Neuron (in vitro differentiated cells): Measurements from ENCODE around the gene KRTAP1-3.
"Not testable (repeated sequence)": the region's sequence is repeated elsewhere in the genome, so short reads cannot be mapped to it uniquely, and the experiment has no call there.

Source experiments
- H2AFZ ChIP-seq: one replicate; pipeline ENCODE4 v1.6.1; 2013; ENCODE audit warnings: low read depth, mild to moderate bottlenecking, inconsistent platforms, low read length, moderate library complexity
- H3K27me3 ChIP-seq: one replicate; pipeline ENCODE4 v1.6.1; 2013; ENCODE audit warnings: low read length; ENCODE audit not compliant: insufficient read depth
- H3K36me3 ChIP-seq: one replicate; pipeline ENCODE4 v1.6.1; 2013; ENCODE audit warnings: low read length; ENCODE audit not compliant: insufficient read depth
- H3K4me1 ChIP-seq: one replicate; pipeline ENCODE4 v1.6.1; 2013; ENCODE audit warnings: low read length; ENCODE audit not compliant: insufficient read depth
- H3K4me3 ChIP-seq: 2 replicates; pipeline ENCODE4 v1.5.1; 2013; ENCODE audit warnings: mild to moderate bottlenecking, low read length, moderate library complexity
- H3K9me3 ChIP-seq: one replicate; pipeline ENCODE4 v1.6.1; 2013; ENCODE audit warnings: low read length

The KRTAP1-3 gene

DNA sequence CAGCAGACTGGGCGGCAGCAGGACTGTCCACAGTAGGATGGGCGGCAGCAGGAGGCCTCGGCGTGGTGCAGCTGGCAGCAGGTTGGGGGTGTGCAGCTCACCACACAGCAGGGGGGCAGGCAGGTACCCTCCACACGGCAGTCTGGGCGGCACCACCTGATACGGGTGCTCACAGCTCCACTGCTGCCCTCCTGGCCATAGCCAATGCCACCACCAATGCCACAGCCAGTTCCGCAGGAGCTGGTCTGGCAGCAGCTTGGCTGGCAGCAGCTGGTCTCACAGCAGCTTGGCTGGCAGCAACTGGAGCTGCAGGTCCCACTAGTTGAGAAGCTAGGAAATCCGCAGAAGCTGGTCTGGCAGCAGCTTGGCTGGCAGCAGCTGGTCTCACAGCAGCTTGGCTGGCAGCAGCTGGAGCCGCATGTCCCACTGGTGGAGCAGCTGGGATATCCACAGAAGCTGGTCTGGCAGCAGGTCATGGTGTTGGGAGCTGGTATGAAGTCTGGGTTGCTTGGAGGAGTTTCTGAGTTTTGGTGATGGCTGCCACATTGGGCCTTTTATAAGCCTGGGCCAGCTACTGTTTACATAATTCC is at the start of gene KRTAP1-3:
TSS of gene KRTAP1-3 (minus strand) at position 529 of the 590 bp plus-strand sequence. CDS start at position 476, 53 bp downstream.
- not testable (repeated sequence) for H3K4me3 ChIP-seq, H3K27me3 ChIP-seq, H2AFZ ChIP-seq, H3K36me3 ChIP-seq, H3K9me3 ChIP-seq, H3K4me1 ChIP-seq

DNA sequence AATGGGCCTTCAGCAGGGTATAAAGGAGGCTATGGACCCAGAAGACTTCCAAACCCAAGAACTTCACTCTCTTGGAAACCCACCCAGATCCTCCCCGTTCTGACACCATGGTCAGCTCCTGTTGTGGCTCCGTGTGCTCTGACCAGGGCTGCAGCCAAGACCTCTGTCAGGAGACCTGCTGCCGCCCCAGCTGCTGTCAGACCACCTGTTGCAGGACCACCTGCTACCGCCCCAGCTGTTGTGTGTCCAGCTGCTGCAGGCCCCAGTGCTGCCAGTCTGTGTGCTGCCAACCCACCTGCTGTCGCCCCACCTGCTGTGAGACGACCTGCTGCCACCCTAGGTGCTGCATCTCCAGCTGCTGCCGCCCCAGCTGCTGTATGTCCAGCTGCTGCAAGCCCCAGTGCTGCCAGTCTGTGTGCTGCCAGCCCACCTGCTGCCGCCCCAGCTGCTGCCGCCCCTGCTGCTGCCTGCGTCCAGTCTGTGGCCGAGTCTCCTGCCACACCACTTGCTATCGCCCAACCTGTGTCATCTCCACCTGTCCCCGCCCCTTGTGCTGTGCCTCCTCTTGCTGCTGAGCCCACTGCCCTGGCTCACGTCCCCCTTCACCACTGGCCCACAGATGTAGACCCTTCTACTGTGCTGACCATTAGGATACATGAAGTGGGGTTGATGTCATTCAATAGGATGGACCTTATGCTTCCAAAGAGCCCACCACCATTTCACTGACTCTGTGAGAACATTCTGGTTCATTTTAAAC is 49.6 kb upstream of the KRTAP1-3 start, which contains the start of gene KRTAP4-7:
TSS of gene KRTAP4-7 (plus strand) at position 51 of the 757 bp plus-strand sequence. CDS start at position 108, 57 bp downstream.
- not testable (repeated sequence) for H2AFZ ChIP-seq, H3K4me1 ChIP-seq, H3K36me3 ChIP-seq, H3K4me3 ChIP-seq, H3K27me3 ChIP-seq, H3K9me3 ChIP-seq

DNA sequence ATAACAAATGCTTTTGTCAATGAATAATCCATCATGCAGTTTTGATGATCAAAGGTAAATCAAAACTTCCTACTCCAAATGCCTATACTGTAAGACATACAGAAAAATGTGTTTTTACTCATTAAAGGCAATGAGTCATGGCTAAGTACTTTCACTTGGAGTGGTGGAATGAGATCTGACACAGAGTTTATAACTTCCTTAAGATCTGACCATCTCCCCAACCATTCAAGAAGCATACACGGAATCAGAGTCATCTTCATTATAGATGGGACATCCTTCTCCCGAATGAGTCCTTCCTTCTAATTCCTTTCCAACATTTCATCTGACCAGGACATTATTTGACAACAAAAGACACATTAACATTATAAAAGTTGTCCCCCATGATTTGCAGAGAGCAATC is 48.8 kb upstream of the KRTAP1-3 start:
- not testable (repeated sequence) for H2AFZ ChIP-seq, H3K4me1 ChIP-seq, H3K27me3 ChIP-seq, H3K36me3 ChIP-seq, H3K4me3 ChIP-seq, H3K9me3 ChIP-seq

GRCh38 chr17:41082626-41083025 is 48.0 kb upstream of the KRTAP1-3 start:
- H3K27me3 ChIP-seq: no peaks in the 10 kb centered on the region
- no peaks in the 10 kb centered on the region for H3K4me1 ChIP-seq
- no peaks in the 10 kb centered on the region for H3K9me3 ChIP-seq
- H2AFZ ChIP-seq: no peak overlapping the region
- no peaks in the 10 kb centered on the region for H3K36me3 ChIP-seq
- no peak overlapping the region for H3K4me3 ChIP-seq

GRCh38 chr17:41076788-41077187 is 42.1 kb upstream of the KRTAP1-3 start:
- Histone ChIP-seq H3K4me3 (no peak overlapping the region), H3K27me3 (no peaks in the 10 kb centered on the region), H2AFZ (no peak overlapping the region), H3K9me3 (no peaks in the 10 kb centered on the region), H3K36me3 (no peaks in the 10 kb centered on the region), H3K4me1 (no peaks in the 10 kb centered on the region)

- Histone ChIP-seq H2AFZ (no peak overlapping the region), H3K9me3 (no peaks in the 10 kb centered on the region), H3K27me3 (no peaks in the 10 kb centered on the region), H3K4me1 (no peaks in the 10 kb centered on the region), H3K4me3 (no peak overlapping the region), H3K36me3 (no peaks in the 10 kb centered on the region)
These were observed 39.0 kb upstream of the KRTAP1-3 start for GRCh38 chr17:41073676-41074075.

DNA sequence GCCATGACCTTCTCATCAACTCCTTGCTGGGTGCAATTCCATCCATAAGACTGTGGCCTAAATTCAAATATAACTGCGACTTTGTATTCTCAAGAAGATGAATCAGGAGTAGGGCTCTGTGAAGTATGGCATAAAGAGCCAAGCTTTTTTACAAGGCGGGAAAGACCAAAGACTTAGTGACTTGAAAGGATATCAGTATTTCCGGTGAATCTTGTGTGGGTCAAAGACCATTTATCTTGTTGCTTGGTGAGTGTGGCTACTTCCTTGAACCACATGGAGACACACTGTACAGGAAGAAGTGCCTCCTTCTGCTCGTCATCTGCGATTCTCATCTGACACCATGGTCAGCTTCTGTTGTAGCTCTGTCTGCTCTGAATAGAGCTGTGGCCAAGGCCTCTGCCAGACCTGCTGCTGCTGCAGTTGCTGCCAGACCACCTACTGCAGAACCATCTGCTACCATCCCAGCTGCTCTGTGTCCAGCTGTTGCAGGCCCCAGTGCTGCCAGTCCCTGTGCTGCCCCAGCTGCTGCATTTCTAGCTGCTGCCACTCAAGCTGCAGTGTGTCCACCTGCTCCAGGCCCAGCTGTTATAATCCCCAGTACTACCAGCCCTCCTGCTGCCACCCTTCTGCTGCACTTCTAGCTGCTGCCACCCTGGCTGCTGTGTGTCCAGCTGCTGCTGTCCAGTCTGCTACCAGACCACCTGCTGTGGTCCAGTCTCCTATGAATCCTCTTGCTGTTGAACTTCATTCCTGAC is 37.1 kb upstream of the KRTAP1-3 start:
- H3K4me1 ChIP-seq: no peaks in the 10 kb centered on the region
- no peak overlapping the region for H3K4me3 ChIP-seq
- no peaks in the 10 kb centered on the region for H3K9me3 ChIP-seq
- H2AFZ ChIP-seq: no peak overlapping the region
- H3K27me3 ChIP-seq: no peaks in the 10 kb centered on the region
- no peaks in the 10 kb centered on the region for H3K36me3 ChIP-seq

DNA sequence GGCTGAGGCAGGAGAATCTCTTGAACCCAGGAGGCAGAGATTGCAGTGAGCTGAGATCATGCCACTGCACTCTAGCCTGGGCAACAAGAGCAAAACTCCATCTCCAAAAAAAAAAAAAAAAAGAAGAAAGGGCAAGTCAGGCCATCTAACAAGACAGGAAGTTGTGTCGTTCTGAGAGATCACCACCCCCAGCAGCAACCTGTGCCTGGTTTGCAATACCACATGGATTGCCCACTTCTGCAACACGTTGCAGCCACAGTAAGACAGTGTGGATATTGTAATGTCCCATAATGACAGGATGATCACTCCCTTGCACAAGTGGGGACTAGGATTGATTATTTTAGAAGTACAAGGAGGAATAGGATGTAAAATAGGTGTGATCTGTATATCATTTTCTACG is 34.4 kb upstream of the KRTAP1-3 start:
- Histone ChIP-seq H2AFZ (no peak overlapping the region), H3K4me1 (no peaks in the 10 kb centered on the region), H3K27me3 (no peaks in the 10 kb centered on the region), H3K4me3 (no peak overlapping the region), H3K36me3 (no peaks in the 10 kb centered on the region), H3K9me3 (no peaks in the 10 kb centered on the region)

- no peak overlapping the region for H2AFZ ChIP-seq
- H3K4me3 ChIP-seq: no peak overlapping the region
- no peaks in the 10 kb centered on the region for H3K36me3 ChIP-seq
- no peaks in the 10 kb centered on the region for H3K27me3 ChIP-seq
- no peaks in the 10 kb centered on the region for H3K4me1 ChIP-seq
- no peaks in the 10 kb centered on the region for H3K9me3 ChIP-seq
These were observed 32.6 kb upstream of the KRTAP1-3 start for GRCh38 chr17:41067281-41067680.

- no peak within 1 kb of the TSS for H2AFZ ChIP-seq
- no peaks in the 10 kb centered on the region for H3K9me3 ChIP-seq
- H3K4me3 ChIP-seq: no peak within 1 kb of the TSS
- H3K36me3 ChIP-seq: no peaks in the 10 kb centered on the region
- H3K27me3 ChIP-seq: no peaks in the 10 kb centered on the region
- no peaks in the 10 kb centered on the region for H3K4me1 ChIP-seq
These were observed 31.4 kb upstream of the KRTAP1-3 start, which contains the start of gene KRTAP2-4 for GRCh38 chr17:41065829-41066624. TSS of gene KRTAP2-4 (minus strand) at chr17:41065879. CDS start at chr17:41065845, 34 bp downstream.

- H3K36me3 ChIP-seq, H3K4me3 ChIP-seq, H3K9me3 ChIP-seq: not testable (repeated sequence)
These were observed 30.5 kb upstream of the KRTAP1-3 start for GRCh38 chr17:41065016-41065689.

DNA sequence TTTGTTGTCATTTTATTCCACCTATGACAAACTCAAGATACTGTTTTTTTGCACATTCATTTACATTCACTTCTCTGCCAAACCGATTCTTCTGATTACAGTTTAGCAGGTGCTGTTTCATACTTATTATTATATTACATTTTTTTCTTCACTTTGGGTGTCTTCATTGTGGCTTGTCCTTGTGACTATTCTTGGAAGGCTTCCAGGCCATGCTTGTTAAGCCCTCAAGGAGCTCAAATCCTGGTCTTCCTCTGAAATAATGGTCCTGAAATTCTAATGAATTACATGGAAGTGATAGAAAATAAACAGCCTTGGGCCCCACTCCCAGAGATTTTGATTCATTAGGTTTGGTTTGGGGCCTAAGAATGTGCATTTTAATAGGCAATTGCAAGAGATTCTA is 29.6 kb upstream of the KRTAP1-3 start:
- Histone ChIP-seq H3K27me3 (no peaks in the 10 kb centered on the region), H3K4me1 (no peaks in the 10 kb centered on the region), H3K9me3 (no peaks in the 10 kb centered on the region)

More at GRCh38 chr17:41065016-41065689, 30.5 kb upstream of the KRTAP1-3 start:
- H3K4me1 ChIP-seq, H2AFZ ChIP-seq, H3K27me3 ChIP-seq: not testable (repeated sequence)

More for the DNA sequence above, 29.6 kb upstream of the KRTAP1-3 start:
- no peak overlapping the region for H3K4me3 ChIP-seq
- no peak overlapping the region for H2AFZ ChIP-seq
- no peaks in the 10 kb centered on the region for H3K36me3 ChIP-seq
